ENCODE data around the gene MYH7B.

The MYH7B gene

DNA sequence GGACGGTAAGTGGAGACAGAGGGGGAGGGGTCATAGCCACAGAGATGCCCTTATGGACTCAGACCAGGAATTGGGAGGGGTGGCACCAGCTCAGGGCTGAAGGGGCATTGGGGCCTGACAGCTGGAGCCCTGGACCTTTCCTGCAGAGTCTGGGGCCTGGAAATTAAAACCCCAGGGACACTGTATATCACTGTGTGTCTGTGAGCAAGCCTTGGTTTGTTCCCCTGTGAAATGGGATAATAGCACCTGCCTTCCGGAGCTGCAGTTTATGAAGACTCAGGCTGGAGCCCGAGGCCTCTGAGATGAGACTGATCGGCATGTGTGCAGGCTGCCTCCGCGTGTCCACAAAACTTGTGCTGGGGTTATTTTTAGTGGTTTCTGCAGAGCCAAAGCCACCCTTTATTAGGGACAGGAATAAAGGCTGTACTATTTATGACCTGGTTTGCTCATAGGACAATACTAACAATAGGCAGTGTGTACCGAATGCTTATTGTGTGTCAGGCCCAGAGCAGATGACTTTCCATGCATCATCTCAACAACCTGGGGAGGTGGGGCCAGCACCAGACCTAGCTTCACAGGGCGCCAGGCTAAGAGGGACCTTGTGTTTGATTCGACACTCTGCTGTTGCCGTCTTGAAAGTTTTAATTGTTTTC lies 22.6 kb downstream of the MYH7B start:
- DNase-seq, result no peak

DNA sequence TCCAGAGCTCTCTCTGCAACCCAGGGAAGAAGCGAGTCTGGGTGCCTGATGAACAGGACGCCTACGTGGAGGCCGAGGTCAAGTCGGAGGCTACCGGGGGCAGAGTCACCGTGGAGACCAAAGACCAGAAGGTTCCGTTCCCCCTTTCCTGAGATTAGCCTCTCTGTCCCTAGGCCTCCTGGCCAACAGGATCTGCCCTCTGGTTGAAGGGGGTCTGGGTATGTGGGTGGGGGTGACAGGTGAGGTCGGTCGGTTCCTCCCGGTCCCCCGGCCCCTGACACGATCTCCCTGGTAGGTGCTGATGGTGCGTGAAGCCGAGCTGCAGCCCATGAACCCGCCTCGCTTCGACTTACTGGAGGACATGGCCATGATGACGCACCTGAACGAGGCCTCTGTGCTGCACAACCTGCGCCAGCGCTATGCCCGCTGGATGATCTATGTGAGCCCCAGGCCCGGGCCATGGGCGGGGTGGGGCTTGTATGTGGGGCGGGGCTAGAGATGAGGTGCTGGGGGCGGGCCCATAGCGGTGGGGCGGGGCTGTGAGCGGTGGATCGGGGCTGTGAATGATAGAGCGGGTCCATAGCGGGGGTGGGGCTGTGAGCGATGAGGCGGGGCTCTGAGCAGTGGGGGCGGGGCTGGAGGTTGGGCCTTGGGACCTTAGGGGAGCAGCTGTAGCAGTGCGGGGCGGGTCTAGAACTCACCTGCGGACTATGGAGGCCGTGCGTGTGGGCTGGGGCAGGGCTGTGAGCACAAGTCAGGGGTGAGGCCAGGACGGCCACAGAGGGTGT lies 23.9 kb downstream of the MYH7B start:
- no peak for DNase-seq

DNA sequence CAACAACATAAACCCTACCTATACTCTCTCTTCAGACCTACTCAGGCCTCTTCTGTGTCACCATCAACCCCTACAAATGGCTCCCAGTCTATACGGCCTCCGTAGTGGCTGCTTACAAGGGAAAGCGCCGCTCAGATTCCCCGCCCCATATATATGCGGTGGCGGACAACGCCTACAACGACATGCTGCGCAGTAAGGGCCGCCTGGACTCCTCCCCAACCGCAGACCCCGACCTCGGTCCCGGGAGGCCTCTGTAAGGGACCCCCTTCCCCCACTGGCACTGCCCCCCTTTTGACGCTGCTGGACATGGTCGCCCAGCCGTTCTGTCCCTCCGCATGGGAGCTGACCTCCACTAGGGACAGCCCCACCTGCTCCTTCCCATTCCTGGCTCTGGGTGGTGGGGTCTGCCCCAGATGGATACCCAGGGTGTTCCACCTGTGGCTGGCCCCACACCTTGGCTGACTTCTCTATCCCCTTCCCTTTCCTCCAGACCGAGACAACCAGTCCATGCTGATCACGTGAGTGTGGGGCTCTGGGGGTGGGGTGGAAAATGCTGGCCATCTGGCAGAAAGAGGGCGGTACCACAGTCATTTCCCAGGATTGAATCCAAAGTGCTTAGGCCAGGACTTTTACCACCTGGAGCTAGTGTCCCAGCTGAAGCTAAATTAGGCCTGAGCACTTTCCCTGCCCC lies 25.0 kb downstream of the MYH7B start:
- DNase-seq, result no peak

DNA sequence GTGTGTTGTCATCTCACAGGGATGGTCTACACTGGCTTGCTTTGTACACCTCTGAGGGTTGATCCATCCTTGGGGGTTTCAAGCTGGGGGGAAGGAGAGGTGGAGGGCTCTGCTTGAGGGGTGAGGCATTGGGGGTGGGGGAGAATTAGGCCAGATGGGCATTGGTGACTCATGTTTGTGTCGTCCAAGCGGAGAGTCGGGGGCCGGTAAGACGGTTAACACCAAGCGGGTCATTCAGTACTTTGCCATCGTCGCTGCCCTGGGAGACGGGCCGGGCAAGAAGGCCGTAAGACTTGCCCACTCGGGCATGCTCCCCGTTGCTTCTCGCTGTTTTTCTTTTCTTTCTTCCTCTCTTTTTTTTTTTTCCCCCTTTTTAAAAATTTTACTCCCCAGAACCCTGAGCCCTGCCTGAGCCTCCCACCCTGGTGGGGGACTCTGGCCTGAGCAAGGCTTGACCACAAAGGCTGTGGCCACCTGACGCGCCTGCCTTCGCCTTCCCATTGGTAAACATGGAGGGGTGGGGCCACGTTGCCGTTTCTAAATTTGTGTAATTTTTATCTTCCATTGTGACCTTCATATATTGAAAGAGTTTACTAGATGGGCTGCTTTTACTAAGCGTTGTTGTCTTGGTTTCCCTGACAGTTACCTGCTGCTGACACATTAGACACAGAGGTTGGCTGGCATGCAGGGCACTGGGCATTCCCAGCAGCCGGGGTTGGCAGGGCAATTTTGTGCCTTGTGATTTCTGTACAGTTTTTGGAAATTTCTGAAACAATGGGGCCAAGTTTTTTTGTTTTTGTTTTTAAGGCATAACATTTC lies 26.8 kb downstream of the MYH7B start:
- no peak for DNase-seq

DNA sequence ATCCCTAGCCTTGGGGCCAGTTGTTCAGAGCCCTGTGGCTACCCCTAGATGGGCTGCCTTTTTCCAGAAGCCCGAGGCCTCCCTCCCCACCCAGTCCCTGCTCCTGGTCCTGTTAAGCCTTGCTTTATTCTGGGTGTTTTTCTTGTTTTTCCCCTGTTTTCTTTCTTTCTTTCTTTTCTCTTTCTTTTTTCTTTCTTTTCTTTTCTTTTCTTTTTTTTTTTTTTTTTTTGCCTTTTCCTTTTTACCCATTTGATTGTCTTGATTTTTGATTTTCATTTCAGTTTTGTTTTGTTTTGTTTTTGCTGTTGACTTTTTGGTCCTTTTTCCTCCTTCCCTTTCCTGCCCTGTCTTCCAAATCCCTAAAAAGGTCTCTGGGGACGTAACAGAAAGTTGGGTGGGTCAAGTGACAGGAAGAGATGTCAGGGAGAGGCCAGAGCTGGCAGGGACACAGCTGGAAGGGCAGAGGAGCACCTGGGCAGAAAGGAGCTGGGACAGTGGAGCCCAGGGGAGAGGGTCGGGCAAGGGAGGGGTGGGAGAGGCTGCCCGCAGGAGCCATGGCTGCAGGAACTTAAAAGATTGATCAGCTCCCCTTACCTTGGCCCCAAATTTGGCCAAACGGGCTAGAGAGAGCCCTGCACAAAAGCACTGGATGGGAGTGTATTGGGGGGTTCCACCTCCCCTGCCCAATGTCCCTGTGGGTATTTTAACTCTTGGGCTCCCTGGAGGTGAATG lies 27.6 kb downstream of the MYH7B start:
- no peak for DNase-seq

DNA sequence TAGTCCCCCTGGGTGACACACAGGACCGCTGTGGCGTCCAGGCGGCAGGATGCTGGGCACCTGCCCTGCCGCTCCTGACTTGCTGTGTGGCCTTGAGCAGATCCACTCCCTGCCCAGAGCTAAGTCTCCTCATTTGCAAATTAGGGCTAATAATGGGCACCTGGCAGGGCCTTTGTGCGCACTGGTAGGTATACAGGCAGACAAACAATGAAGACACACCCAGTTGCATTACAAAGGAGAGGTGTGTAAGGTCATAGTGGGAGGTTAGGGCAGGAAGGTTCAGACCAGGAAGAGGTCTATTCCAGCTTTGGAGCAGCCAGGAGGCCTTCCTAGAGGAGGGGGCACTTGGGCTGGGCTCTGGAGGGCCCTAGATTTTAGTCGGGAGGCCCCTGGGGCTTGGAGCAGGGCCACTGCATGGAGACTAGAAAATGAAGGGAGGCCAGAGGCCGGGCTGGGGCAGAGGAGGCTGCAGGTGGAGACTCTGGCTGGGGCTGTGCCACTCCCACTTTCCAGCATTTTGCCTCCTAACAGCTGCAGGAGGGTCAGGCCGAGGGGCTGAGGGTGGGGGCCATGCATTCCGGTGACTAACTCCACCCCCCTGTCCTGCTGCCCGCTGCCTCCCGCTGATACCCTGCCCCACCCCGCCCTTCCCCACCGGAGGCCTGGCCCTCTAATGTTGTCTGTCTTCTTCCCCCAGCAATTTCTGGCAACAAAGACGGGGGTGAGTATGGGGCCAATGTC lies 28.5 kb downstream of the MYH7B start:
- no peak for DNase-seq

DNA sequence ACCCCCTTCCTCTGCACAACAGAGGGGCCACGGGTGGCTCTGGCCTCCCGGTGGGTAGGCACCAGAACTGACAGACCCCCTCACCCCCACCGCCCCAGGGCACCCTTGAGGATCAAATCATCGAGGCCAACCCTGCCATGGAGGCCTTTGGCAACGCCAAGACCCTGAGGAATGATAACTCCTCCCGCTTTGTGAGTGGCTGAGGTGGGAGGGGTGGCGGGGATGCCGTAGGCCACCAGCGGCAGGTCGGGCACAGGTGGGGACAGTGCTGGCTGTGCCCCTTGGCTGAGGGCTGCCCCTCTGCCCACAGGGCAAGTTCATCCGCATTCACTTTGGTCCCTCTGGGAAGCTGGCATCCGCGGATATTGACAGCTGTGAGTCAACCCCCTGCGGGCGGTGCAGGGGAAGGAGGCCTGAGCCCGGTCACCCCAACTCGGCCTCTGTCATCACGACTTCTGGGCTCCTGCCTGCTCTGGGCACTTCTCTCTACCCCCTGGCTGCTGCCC lies 29.1 kb downstream of the MYH7B start:
- DNase-seq, result no peak

DNA sequence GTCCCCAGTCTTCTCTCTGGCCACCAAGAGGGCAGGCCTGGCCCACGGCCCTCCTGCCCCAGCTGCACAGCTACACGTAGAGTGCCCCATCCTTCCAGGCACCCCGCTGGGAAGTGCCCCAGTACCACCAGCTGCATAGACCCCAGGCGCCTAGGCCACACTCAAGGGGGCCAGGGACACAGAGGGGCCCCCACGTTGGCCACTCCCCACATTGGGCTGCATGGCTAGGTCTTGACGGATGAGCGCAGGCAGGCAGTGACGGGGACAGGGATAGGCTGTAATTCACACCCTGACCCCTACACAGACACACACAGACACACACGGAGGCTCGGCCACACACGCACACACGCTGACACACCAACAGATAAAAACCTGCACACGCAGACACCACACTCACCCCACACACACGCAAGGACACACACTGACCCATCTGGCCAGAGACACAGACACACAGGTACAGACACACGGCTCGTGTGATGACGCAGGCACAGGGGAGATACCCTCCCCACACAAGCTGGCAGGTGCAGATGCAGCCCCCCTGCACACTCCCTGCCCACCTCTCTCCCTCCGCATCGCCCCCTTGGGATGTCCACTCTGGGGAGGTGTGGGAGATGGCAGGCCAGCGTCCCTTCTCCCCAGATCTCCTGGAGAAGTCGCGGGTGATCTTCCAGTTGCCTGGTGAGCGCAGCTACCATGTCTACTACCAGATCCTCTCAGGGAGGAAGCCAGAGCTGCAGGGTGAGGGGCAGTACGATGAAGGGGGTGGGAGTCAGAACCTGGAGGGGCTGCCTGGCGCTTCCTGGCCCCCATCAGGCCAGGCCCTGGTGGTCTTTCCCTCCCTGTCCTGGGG lies 30.0 kb downstream of the MYH7B start:
- DNase-seq, result no peak

DNA sequence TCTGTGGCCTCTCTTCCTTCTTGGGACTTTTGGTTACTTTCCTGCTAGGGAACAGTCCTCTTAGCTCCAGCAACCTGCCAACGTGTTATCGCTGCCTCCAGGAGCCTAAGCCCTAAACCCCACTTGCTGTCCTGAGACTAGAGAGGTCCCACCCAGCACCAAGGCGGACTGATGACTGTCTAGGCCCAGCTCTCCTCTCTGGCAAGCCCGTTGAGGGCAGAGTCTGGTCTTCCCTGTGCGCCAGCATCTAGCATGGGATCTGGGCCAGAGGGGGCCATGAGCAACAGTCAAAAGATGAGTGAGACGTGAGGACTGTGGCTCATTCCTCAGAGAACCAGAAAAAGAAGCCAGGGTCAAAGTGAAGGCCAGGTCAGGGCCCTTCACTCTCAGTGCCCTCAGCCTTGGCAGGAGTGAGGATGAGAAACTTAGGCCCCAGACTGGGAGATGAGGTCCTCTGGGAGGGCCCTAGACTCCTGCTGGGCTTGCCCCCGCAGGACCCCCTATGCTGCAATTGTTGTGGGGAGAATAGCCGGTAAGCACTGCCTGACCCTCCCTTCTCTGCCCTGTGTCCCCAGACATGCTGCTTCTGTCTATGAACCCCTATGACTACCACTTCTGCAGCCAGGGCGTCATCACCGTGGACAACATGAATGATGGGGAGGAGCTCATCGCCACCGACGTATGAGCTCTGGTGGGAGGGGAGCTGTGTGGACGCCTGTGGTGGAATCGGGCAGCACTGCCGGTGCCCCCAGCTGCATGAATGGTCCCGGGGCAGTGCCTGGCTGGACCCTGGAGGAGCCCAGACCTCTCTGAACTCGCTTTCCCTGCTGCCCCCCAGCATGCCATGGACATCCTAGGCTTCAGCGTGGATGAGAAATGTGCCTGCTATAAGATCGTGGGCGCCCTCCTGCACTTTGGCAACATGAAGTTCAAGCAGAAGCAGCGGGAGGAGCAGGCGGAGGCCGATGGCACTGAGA lies 30.9 kb downstream of the MYH7B start:
- DNase-seq, result no peak

DNA sequence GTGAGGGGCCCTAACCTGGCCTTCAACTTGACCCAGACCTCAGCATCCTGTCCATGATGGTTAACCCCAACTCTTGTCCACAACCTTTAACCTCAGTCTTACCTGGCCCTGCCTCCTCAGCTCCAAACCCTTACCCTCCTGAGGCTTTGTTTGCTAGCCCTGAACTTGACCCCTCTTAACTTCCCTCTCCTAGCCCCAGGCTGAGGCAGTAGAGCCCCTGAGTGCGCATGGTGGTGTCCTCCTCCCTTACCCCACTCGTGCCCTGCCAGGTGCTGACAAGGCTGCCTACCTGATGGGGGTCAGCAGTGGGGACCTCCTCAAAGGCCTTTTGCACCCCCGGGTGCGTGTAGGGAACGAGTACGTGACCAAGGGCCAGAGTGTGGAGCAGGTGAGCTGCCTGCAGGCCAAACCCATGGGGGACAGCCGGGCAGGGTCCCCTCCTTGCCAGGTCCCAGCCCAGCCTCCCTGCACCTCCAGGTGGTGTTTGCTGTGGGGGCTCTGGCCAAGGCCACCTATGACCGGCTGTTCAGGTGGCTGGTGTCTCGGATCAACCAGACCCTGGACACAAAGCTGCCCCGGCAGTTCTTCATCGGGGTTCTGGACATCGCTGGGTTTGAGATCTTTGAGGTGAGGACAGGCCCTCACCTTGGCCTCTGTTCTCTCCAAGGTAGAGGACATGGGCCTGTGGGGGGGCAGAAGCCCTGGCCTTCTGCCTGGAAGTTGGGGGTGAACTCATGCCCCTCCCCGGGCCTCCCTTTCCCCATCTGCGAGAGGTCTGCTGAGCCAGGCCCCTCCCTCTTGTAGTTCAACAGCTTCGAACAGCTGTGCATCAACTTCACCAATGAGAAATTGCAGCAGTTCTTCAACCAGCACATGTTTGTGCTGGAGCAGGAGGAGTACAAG lies 31.9 kb downstream of the MYH7B start:
- DNase-seq, result no peak

DNA sequence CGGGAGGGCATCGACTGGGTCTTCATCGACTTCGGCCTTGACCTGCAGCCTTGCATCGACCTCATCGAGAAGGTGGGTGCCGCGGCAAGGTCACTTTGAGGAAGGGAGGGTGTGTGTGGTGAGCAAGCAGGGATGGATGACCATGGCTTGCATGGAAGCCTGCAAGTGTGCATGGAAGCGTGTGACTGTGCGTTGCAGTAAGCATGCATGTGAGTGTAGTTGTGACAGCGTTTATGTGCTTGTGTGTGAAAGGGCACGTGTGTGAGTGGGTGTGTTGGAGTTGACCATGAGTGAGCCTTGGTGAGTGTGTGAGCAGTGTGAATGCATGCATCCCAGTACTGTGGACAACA lies 32.5 kb downstream of the MYH7B start:
- DNase-seq, result no peak

DNA sequence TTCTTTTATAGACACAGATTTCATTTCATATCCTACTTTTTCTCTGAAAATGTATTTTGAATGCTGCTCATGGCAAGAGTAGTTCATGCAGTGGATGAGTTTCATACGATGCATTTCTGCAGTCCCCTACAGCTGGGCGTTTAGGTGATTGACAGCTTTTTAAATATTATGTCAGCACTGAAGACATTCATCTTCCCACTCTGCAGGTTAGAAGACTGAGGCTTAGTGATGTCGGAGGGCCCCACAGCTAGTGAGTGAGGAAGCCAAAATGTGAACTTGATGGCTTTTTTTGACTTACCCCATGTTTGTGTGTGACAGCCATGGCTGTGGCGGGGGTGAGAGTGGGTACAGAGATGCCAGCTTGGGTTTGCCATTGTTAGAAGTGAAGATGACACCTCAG lies 33.5 kb downstream of the MYH7B start:
- no peak for DNase-seq

DNA sequence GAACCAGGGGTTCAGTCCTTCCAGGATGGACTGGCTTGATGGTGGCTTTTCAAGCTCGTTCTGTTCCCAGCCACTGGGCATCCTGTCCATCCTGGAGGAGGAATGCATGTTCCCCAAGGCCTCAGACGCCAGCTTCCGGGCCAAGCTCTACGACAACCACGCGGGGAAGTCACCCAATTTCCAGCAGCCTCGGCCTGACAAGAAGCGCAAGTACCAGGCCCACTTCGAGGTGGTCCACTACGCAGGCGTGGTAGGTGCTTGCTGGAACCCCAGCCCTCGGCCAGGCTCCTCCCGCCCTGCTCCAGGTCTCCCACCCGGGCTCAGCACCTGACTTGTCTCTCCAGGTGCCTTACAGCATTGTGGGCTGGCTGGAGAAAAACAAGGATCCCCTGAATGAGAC lies 34.0 kb downstream of the MYH7B start:
- DNase-seq, result no peak

DNA sequence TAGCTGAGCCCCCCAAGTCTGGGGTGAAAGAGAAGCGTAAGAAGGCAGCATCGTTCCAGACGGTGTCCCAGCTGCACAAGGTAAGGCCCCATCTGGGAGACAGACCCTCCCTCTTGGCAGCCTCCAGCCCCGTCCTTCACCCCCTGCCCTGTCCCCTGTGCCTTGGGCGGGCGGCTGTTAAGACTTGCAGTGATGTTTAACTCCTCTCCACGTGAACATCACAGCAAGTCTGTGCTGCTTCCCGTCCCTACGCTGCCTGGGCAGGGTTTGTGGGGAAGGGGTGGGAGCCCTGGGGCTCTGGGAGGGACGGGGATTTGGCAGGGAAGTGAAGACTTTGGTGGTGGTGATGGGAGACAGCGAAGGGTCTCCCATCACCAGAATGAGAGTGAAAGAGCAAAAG lies 34.6 kb downstream of the MYH7B start:
- no peak for DNase-seq

DNA sequence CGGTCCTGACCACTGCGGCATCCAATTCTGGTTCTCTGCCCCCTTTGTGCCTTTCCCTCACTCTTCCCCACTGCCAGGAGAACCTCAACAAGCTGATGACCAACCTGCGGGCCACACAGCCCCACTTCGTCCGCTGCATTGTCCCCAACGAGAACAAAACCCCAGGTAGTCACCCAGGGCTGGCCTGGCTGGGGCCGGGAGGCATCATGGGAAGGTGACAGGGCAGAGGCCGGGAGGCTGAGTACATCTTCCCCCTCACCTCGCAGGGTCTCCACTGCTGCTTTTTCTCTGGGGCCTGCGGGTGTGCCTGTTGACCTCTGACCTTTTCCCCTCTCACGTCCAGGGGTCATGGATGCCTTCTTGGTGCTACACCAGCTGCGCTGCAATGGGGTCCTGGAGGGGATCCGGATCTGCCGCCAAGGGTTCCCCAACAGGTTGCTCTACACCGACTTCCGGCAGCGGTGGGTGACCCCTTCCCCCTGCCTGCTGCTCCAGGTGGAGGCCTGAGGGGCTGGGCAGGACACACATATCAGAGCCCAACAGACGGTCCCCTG lies 35.1 kb downstream of the MYH7B start:
- DNase-seq, result no peak

DNA sequence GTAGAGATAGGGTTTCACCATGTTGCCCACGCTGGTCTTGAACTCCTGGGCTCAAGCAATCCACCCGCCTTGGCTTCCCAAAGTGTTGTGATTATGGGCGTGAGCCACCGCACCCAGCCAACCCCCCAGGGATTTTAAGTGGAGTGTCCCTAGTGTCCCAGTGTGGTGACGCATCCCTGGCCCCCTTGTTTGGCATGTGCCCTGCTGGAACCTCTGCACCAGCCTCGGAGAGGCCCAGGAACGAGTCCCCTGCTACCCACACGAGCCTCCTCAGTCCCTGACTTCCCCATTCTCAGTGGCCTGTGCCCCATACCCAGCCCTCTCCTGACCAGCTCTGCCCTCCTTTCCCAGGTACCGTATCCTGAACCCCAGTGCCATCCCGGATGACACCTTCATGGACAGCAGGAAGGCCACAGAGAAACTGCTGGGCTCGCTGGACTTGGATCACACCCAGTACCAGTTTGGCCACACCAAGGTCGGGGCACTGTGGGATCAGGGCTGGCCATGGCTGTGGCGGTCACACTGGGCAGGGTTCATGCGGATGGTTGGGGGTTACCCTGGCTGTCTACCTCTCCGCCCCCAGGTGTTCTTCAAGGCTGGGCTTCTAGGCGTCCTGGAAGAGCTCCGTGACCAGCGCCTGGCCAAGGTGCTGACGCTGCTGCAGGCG lies 37.2 kb downstream of the MYH7B start:
- DNase-seq, result no peak

DNA sequence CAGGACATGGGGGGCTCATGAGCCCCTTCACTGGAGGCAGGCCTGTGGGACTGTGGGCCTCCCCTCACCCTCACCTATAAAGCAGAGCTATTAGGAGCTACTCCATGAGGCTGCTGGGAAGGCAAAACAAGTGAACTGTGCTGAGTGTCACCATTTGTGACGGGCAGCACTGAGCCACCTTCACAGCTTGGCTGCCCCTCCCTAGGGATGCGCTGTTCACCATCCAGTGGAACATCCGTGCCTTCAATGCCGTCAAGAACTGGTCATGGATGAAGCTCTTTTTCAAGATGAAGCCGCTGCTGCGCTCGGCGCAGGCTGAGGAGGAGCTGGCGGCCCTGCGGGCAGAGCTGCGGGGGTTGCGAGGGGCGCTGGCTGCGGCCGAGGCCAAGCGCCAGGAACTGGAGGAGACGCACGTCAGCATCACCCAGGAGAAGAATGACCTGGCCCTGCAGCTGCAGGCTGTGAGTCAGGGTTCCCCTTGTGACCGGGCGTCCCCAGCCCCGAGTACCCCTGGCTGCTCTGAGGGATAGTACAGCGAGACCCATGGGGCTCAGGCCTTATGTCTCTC lies 38.4 kb downstream of the MYH7B start:
- DNase-seq, result no peak
